CD4-positive, alpha-beta T cell treated with Interleukin-6 for 4 hours (primary cell): Measurements from ENCODE around the gene PTPRT.
"Not testable (repeated sequence)": the region's sequence is repeated elsewhere in the genome, so short reads cannot be mapped to it uniquely, and the experiment has no call there.

ENCODE experiments used
- DNase-seq: peaks from one replicate; pipeline ENCODE4 v3.0.0-alpha.2; 2020; ENCODE audit warnings: mixed read lengths

PTPRT gene

GRCh38 chr20:43186312-43186711, 3.4 kb downstream of the PTPRT start:
- no peak for DNase-seq

GRCh38 chr20:43185901-43186300, 3.8 kb downstream of the PTPRT start:
- DNase-seq: no peak

GRCh38 chr20:43183536-43184070, 6.1 kb downstream of the PTPRT start:
- no peak for DNase-seq

GRCh38 chr20:43178080-43178479, 11.6 kb downstream of the PTPRT start:
- no peak for DNase-seq

GRCh38 chr20:43176726-43177125, 13.0 kb downstream of the PTPRT start:
- DNase-seq: no peak

GRCh38 chr20:43171930-43172329, 17.8 kb downstream of the PTPRT start:
- DNase-seq: no peak

- DNase-seq: no peak
Observed at GRCh38 chr20:43170771-43171170, 18.9 kb downstream of the PTPRT start.

- no peak for DNase-seq
Observed at GRCh38 chr20:43167615-43168014, 22.1 kb downstream of the PTPRT start.

GRCh38 chr20:43167021-43167420, 22.7 kb downstream of the PTPRT start:
- no peak for DNase-seq

GRCh38 chr20:43165611-43166010, 24.1 kb downstream of the PTPRT start:
- no peak for DNase-seq

GRCh38 chr20:43164736-43165135, 25.0 kb downstream of the PTPRT start:
- not testable (repeated sequence) for DNase-seq

- no peak for DNase-seq
Observed at GRCh38 chr20:43161716-43162115, 28.0 kb downstream of the PTPRT start.

- DNase-seq: no peak
Observed at GRCh38 chr20:43160941-43161340, 28.8 kb downstream of the PTPRT start.

- DNase-seq: no peak
Observed at GRCh38 chr20:43159994-43160393, 29.7 kb downstream of the PTPRT start.

- DNase-seq: no peak
Observed at GRCh38 chr20:43155366-43156100, 34.2 kb downstream of the PTPRT start.

- DNase-seq: no peak
Observed at GRCh38 chr20:43151901-43152300, 37.8 kb downstream of the PTPRT start.

GRCh38 chr20:43151256-43151655, 38.5 kb downstream of the PTPRT start:
- DNase-seq: no peak

GRCh38 chr20:43140726-43141125, 49.0 kb downstream of the PTPRT start:
- no peak for DNase-seq

GRCh38 chr20:43138061-43138770, 51.5 kb downstream of the PTPRT start:
- DNase-seq: no peak

GRCh38 chr20:43137160-43137559, 52.5 kb downstream of the PTPRT start:
- DNase-seq: no peak

GRCh38 chr20:43124241-43124640, 65.5 kb downstream of the PTPRT start:
- DNase-seq: no peak

GRCh38 chr20:43123180-43123579, 66.5 kb downstream of the PTPRT start:
- DNase-seq: no peak

- no peak for DNase-seq
Observed at GRCh38 chr20:43119720-43120119, 70.0 kb downstream of the PTPRT start.

GRCh38 chr20:43102394-43102793, 87.3 kb downstream of the PTPRT start:
- no peak for DNase-seq
